ENCODE results near the gene RAD51B. TPM values are rescaled to one million over a fixed set of nuclear protein-coding genes. Genes with fewer than 3 reads are reported as not detected.

The RAD51B gene
- total and polyA plus RNA-seq, 2 donors: 6.2 to 92.9 TPM

GRCh38 chr14:68589447-68590200 lies 770.0 kb downstream of the RAD51B start:
- 15% methylated on average over 7 of the region's 7 CpGs for WGBS
- Histone ChIP-seq H3K4me1 (ENCODE audit: insufficient read depth) (no peaks in the 10 kb centered on the region), H3K4me3 (ENCODE audit: low read depth, low read length) (no peak overlapping the region), H3K27ac (ENCODE audit: low read depth) (peak overlapping the region; percentile 89), H3K36me3 (ENCODE audit: insufficient read depth) (no peaks in the 10 kb centered on the region)
- DNase-seq (ENCODE audit: extremely low spot score): peak; percentile 89

- Histone ChIP-seq H3K4me1 (ENCODE audit: insufficient read depth) (no peaks in the 10 kb centered on the region), H3K36me3 (ENCODE audit: insufficient read depth) (no peaks in the 10 kb centered on the region), H3K27ac (ENCODE audit: low read depth) (peak overlapping the region; percentile 89), H3K4me3 (ENCODE audit: low read depth, low read length) (no peak overlapping the region)
- no peak for DNase-seq (ENCODE audit: extremely low spot score)
- 78% methylated on average over 3 of the region's 3 CpGs for WGBS
Observed at GRCh38 chr14:68590201-68590522, 770.6 kb downstream of the RAD51B start.

GRCh38 chr14:68591786-68592185 lies 772.2 kb downstream of the RAD51B start:
- DNase-seq (ENCODE audit: extremely low spot score): no peak
- WGBS: 94% methylated on average over 4 of the region's 4 CpGs
- Histone ChIP-seq H3K27ac (ENCODE audit: low read depth) (peak overlapping the region; percentile 38), H3K4me1 (ENCODE audit: insufficient read depth) (no peaks in the 10 kb centered on the region), H3K36me3 (ENCODE audit: insufficient read depth) (no peaks in the 10 kb centered on the region), H3K4me3 (ENCODE audit: low read depth, low read length) (no peak overlapping the region)

- Histone ChIP-seq H3K4me3 (ENCODE audit: low read depth, low read length) (no peak overlapping the region), H3K4me1 (ENCODE audit: insufficient read depth) (no peaks in the 10 kb centered on the region), H3K36me3 (ENCODE audit: insufficient read depth) (no peaks in the 10 kb centered on the region), H3K27ac (ENCODE audit: low read depth) (no peak overlapping the region)
- DNase-seq (ENCODE audit: extremely low spot score): no peak
- 89% methylated on average over 7 of the region's 7 CpGs for WGBS
Observed at GRCh38 chr14:68592948-68593556, 773.5 kb downstream of the RAD51B start.

- Histone ChIP-seq H3K4me1 (ENCODE audit: insufficient read depth) (no peaks in the 10 kb centered on the region), H3K27ac (ENCODE audit: low read depth) (no peak overlapping the region), H3K36me3 (ENCODE audit: insufficient read depth) (no peaks in the 10 kb centered on the region), H3K4me3 (ENCODE audit: low read depth, low read length) (no peak overlapping the region)
- DNase-seq (ENCODE audit: extremely low spot score): no peak
- 46% methylated on average over 9 of the region's 9 CpGs for WGBS
Observed at GRCh38 chr14:68593806-68594536, 774.4 kb downstream of the RAD51B start.

GRCh38 chr14:68594737-68595380 lies 775.3 kb downstream of the RAD51B start:
- no peak for DNase-seq (ENCODE audit: extremely low spot score)
- H3K4me3 ChIP-seq (ENCODE audit: low read depth, low read length): no peak overlapping the region
- no peak overlapping the region for H3K27ac ChIP-seq (ENCODE audit: low read depth)
- H3K4me1 ChIP-seq (ENCODE audit: insufficient read depth): no peaks in the 10 kb centered on the region
- WGBS: 96% methylated on average over 6 of the region's 6 CpGs
- no peaks in the 10 kb centered on the region for H3K36me3 ChIP-seq (ENCODE audit: insufficient read depth)

- no peaks in the 10 kb centered on the region for H3K4me1 ChIP-seq (ENCODE audit: insufficient read depth)
- no peaks in the 10 kb centered on the region for H3K36me3 ChIP-seq (ENCODE audit: insufficient read depth)
- no peak overlapping the region for H3K27ac ChIP-seq (ENCODE audit: low read depth)
- no peak overlapping the region for H3K4me3 ChIP-seq (ENCODE audit: low read depth, low read length)
- no peak for DNase-seq (ENCODE audit: extremely low spot score)
- 83% methylated on average over 7 of the region's 7 CpGs for WGBS
Observed at GRCh38 chr14:68596211-68596610, 776.6 kb downstream of the RAD51B start.

GRCh38 chr14:68596701-68597100 lies 777.1 kb downstream of the RAD51B start:
- no peak overlapping the region for H3K4me3 ChIP-seq (ENCODE audit: low read depth, low read length)
- no peak for DNase-seq (ENCODE audit: extremely low spot score)
- H3K36me3 ChIP-seq (ENCODE audit: insufficient read depth): no peaks in the 10 kb centered on the region
- 65% methylated on average over 10 of the region's 10 CpGs for WGBS
- no peaks in the 10 kb centered on the region for H3K4me1 ChIP-seq (ENCODE audit: insufficient read depth)
- no peak overlapping the region for H3K27ac ChIP-seq (ENCODE audit: low read depth)

- 45% methylated on average over 2 of the region's 2 CpGs for WGBS
- H3K27ac ChIP-seq (ENCODE audit: low read depth): peak overlapping the region; percentile 51
- H3K4me3 ChIP-seq (ENCODE audit: low read depth, low read length): no peak overlapping the region
- H3K36me3 ChIP-seq (ENCODE audit: insufficient read depth): no peaks in the 10 kb centered on the region
- no peaks in the 10 kb centered on the region for H3K4me1 ChIP-seq (ENCODE audit: insufficient read depth)
- no peak for DNase-seq (ENCODE audit: extremely low spot score)
Observed at GRCh38 chr14:68598089-68598488, 778.5 kb downstream of the RAD51B start.

- peak; percentile 74 for DNase-seq (ENCODE audit: extremely low spot score)
- H3K4me3 ChIP-seq (ENCODE audit: low read depth, low read length): no peak overlapping the region
- H3K36me3 ChIP-seq (ENCODE audit: insufficient read depth): no peaks in the 10 kb centered on the region
- H3K27ac ChIP-seq (ENCODE audit: low read depth): peak overlapping the region; percentile 96
- no peaks in the 10 kb centered on the region for H3K4me1 ChIP-seq (ENCODE audit: insufficient read depth)
- WGBS: 31% methylated on average over 22 of the region's 22 CpGs
Observed at GRCh38 chr14:68598621-68599447, 779.3 kb downstream of the RAD51B start.

- 91% methylated on average over 9 of the region's 9 CpGs for WGBS
Observed at GRCh38 chr14:68599896-68600610, 780.5 kb downstream of the RAD51B start.

GRCh38 chr14:68602507-68602906 lies 782.9 kb downstream of the RAD51B start:
- H3K27ac ChIP-seq (ENCODE audit: low read depth): no peak overlapping the region
- 82% methylated on average over 5 of the region's 5 CpGs for WGBS
- DNase-seq (ENCODE audit: extremely low spot score): no peak

More at GRCh38 chr14:68599896-68600610, 780.5 kb downstream of the RAD51B start:
- Histone ChIP-seq H3K4me1 (ENCODE audit: insufficient read depth) (no peaks in the 10 kb centered on the region), H3K36me3 (ENCODE audit: insufficient read depth) (no peaks in the 10 kb centered on the region), H3K4me3 (ENCODE audit: low read depth, low read length) (no peak overlapping the region), H3K27ac (ENCODE audit: low read depth) (no peak overlapping the region)
- DNase-seq (ENCODE audit: extremely low spot score): no peak

More at GRCh38 chr14:68602507-68602906, 782.9 kb downstream of the RAD51B start:
- no peaks in the 10 kb centered on the region for H3K36me3 ChIP-seq (ENCODE audit: insufficient read depth)
- no peak overlapping the region for H3K4me3 ChIP-seq (ENCODE audit: low read depth, low read length)
- no peaks in the 10 kb centered on the region for H3K4me1 ChIP-seq (ENCODE audit: insufficient read depth)

Data from urinary bladder (tissue), 4 donors.